Mesenchymal stem cell (in vitro differentiated cells and primary cell): Measurements from ENCODE around the gene FOXP1.
A peak's percentile ranks its signal among the peaks of the same experiment; 100 is the strongest.

Source experiments
- DNase-seq: peaks from one replicate; pipeline ENCODE4 v3.0.0-alpha.2; 2013
- H2AFZ ChIP-seq: one replicate; pipeline ENCODE4 v1.6.1; 2013; ENCODE audit warnings: low read depth, mild to moderate bottlenecking, control low read depth, inconsistent platforms, low read length, moderate library complexity
- H2AK5ac ChIP-seq: 2 replicates; pipeline ENCODE4 v1.6.1; 2013; ENCODE audit warnings: low read length, moderate library complexity, mild to moderate bottlenecking, inconsistent platforms; ENCODE audit not compliant: severe bottlenecking
- H2BK120ac ChIP-seq: one replicate; pipeline ENCODE4 v1.6.1; 2013; ENCODE audit warnings: low read depth, mild to moderate bottlenecking, inconsistent platforms, low read length, moderate library complexity
- H2BK12ac ChIP-seq, 2 experiments: one replicate each; pipeline ENCODE4 v1.6.1; 2013; ENCODE audit warnings: inconsistent platforms in 2 of 2, low read length in 2 of 2, mild to moderate bottlenecking in 2 of 2, moderate library complexity in 2 of 2, control low read depth in 1 of 2
- H2BK15ac ChIP-seq: one replicate; pipeline ENCODE4 v1.6.1; 2013; ENCODE audit warnings: mild to moderate bottlenecking, low read depth, inconsistent platforms; ENCODE audit not compliant: poor library complexity, severe bottlenecking
- H2BK5ac ChIP-seq: 2 replicates; pipeline ENCODE4 v1.6.1; 2013; ENCODE audit warnings: low read depth, mild to moderate bottlenecking, low read length, control low read depth, inconsistent platforms; ENCODE audit not compliant: poor library complexity, severe bottlenecking
- H3K14ac ChIP-seq, 2 experiments: one replicate each; pipeline ENCODE4 v1.6.1; 2013; ENCODE audit warnings: inconsistent platforms in 2 of 2, low read length in 2 of 2, control low read depth in 1 of 2, mild to moderate bottlenecking in 1 of 2, moderate library complexity in 1 of 2
- H3K18ac ChIP-seq, 2 experiments: one replicate each; pipeline ENCODE4 v1.6.1; 2013; ENCODE audit warnings: inconsistent platforms in 2 of 2, low read length in 2 of 2, control low read depth in 1 of 2, low read depth in 1 of 2, mild to moderate bottlenecking in 1 of 2
- H3K23ac ChIP-seq, 2 experiments: one replicate each; pipeline ENCODE4 v1.6.1; 2013; ENCODE audit warnings: inconsistent platforms in 2 of 2, low read length in 2 of 2, mild to moderate bottlenecking in 2 of 2, moderate library complexity in 2 of 2, control low read depth in 1 of 2
- H3K27ac ChIP-seq: 2 replicates; pipeline ENCODE4 v1.5.1; 2013; ENCODE audit warnings: mild to moderate bottlenecking, moderate library complexity, low read length, control low read depth, inconsistent platforms; ENCODE audit not compliant: poor library complexity, severe bottlenecking
- H3K27me3 ChIP-seq, 2 experiments: 2 replicates each; pipeline versions ENCODE4 v1.6.1 to v1.7.0; 2013; ENCODE audit warnings: low read length in 2 of 2, mild to moderate bottlenecking in 2 of 2, moderate library complexity in 2 of 2, control low read depth in 1 of 2, inconsistent platforms in 1 of 2; ENCODE audit not compliant: control insufficient read depth in 1 of 2, insufficient read depth in 1 of 2
- H3K36me3 ChIP-seq, 2 experiments: 2 replicates each; pipeline versions ENCODE4 v1.6.1 to v1.7.0; 2013; ENCODE audit warnings: low read length in 2 of 2, control low read depth in 1 of 2, inconsistent platforms in 1 of 2, low read depth in 1 of 2, mild to moderate bottlenecking in 1 of 2; ENCODE audit not compliant: insufficient read depth in 2 of 2, control insufficient read depth in 1 of 2
- H3K4ac ChIP-seq, 2 experiments: one replicate each; pipeline ENCODE4 v1.6.1; 2013; ENCODE audit warnings: inconsistent platforms in 2 of 2, low read length in 2 of 2, mild to moderate bottlenecking in 2 of 2, moderate library complexity in 2 of 2, control low read depth in 1 of 2, low read depth in 1 of 2
- H3K4me1 ChIP-seq: 2 replicates; pipeline ENCODE4 v1.6.1; 2013; ENCODE audit warnings: low read depth, low read length, control low read depth; ENCODE audit not compliant: control insufficient read depth, insufficient read depth
- H3K4me2 ChIP-seq: 2 replicates; pipeline ENCODE4 v1.6.1; 2013; ENCODE audit warnings: low read length, mild to moderate bottlenecking, inconsistent platforms; ENCODE audit not compliant: poor library complexity, severe bottlenecking
- H3K4me3 ChIP-seq, 2 experiments: 2 replicates each; pipeline versions ENCODE4 v1.5.1 to v1.7.0; 2013; ENCODE audit warnings: low read length in 2 of 2, mild to moderate bottlenecking in 2 of 2, control low read depth in 1 of 2, low read depth in 1 of 2; ENCODE audit not compliant: insufficient read depth in 1 of 2
- H3K79me1 ChIP-seq: replicated peaks from 2 replicates; pipeline ENCODE4 v1.6.1; 2013; ENCODE audit warnings: mild to moderate bottlenecking, control low read depth, low read length, inconsistent platforms; ENCODE audit not compliant: poor library complexity, severe bottlenecking
- H3K9ac ChIP-seq: 2 replicates; pipeline ENCODE4 v1.7.0; 2013; ENCODE audit warnings: mild to moderate bottlenecking, low read length, moderate library complexity
- H3K9me3 ChIP-seq: 2 replicates; pipeline ENCODE4 v1.7.0; 2013; ENCODE audit warnings: mild to moderate bottlenecking, low read length; ENCODE audit not compliant: control insufficient read depth
- H4K8ac ChIP-seq: one replicate; pipeline ENCODE4 v1.6.1; 2013; ENCODE audit warnings: inconsistent platforms, mild to moderate bottlenecking, low read length, moderate library complexity
- H4K91ac ChIP-seq: one replicate; pipeline ENCODE4 v1.6.1; 2013; ENCODE audit warnings: mild to moderate bottlenecking, low read length, inconsistent platforms
- WGBS: methylation state at CpG from one replicate; pipeline ENCODE4 v1.1.7; 2013; ENCODE audit warnings: mixed read lengths; 5-methylcytosine and 5-hydroxymethylcytosine counted together

The FOXP1 gene

GRCh38 chr3:71104976-71105375 is 478.6 kb downstream of the FOXP1 start:
- Histone ChIP-seq H3K23ac (no peak overlapping the region), H4K91ac (no peak overlapping the region), H3K27ac (no peak overlapping the region), H3K27me3 (no peaks in the 10 kb centered on the region), H3K4me3 (peak overlapping the region in 1 of 2 experiments; percentile 18), H3K9ac (peak overlapping the region; percentile 94), H4K8ac (no peak overlapping the region), H2BK15ac (no peak overlapping the region), H2BK12ac (peak overlapping the region in 1 of 2 experiments; percentile 4), H3K4ac (no peak overlapping the region), H2AFZ (no peak overlapping the region), H3K9me3 (no peaks in the 10 kb centered on the region), H3K18ac (no peak overlapping the region), H2AK5ac (no peak overlapping the region), H3K36me3 (peaks cover 0 to 2% of the 10 kb centered on the region in 2 experiments), H3K79me1 (peaks cover 23% of the 10 kb centered on the region), H3K4me2 (no peak overlapping the region), H3K4me1 (peaks cover 12% of the 10 kb centered on the region), H2BK120ac (no peak overlapping the region), H2BK5ac (no peak overlapping the region), H3K14ac (no peak overlapping the region)
- DNase-seq, result no peak
- WGBS, result 87% methylated on average over 5 of the region's 6 CpGs

- Histone ChIP-seq H3K27me3 (no peaks in the 10 kb centered on the region), H3K36me3 (no peaks in the 10 kb centered on the region), H3K4me1 (peaks cover 12% of the 10 kb centered on the region), H4K8ac (no peak overlapping the region), H3K9ac (peak overlapping the region; percentile 94), H3K4ac (no peak overlapping the region), H3K27ac (no peak overlapping the region), H3K9me3 (no peaks in the 10 kb centered on the region), H3K79me1 (peaks cover 25% of the 10 kb centered on the region), H4K91ac (no peak overlapping the region), H2AFZ (no peak overlapping the region), H2BK5ac (no peak overlapping the region), H3K4me3 (peak overlapping the region in 1 of 2 experiments; percentile 18), H2BK12ac (no peak overlapping the region), H3K4me2 (no peak overlapping the region), H3K18ac (no peak overlapping the region), H3K14ac (no peak overlapping the region), H2BK15ac (no peak overlapping the region), H2BK120ac (no peak overlapping the region), H3K23ac (no peak overlapping the region), H2AK5ac (no peak overlapping the region)
- DNase-seq, result no peak
- 14% methylated on average over 3 of the region's 3 CpGs for WGBS
Observed at GRCh38 chr3:71104556-71104955, 479.0 kb downstream of the FOXP1 start.

GRCh38 chr3:71104121-71104541 is 479.4 kb downstream of the FOXP1 start:
- WGBS, result 18% methylated on average over 6 of the region's 6 CpGs
- Histone ChIP-seq H2BK12ac (no peak overlapping the region), H3K4me2 (no peak overlapping the region), H3K9me3 (no peaks in the 10 kb centered on the region), H2BK120ac (no peak overlapping the region), H3K27me3 (no peaks in the 10 kb centered on the region), H2BK15ac (no peak overlapping the region), H3K9ac (peak overlapping the region; percentile 94), H2AK5ac (no peak overlapping the region), H3K27ac (peak overlapping the region; percentile 15), H3K18ac (no peak overlapping the region), H4K91ac (no peak overlapping the region), H3K36me3 (no peaks in the 10 kb centered on the region), H4K8ac (no peak overlapping the region), H3K4ac (no peak overlapping the region), H2BK5ac (no peak overlapping the region), H3K23ac (no peak overlapping the region), H3K14ac (no peak overlapping the region), H3K4me3 (peak overlapping the region in 1 of 2 experiments; percentile 36), H3K79me1 (peaks cover 28% of the 10 kb centered on the region), H2AFZ (no peak overlapping the region), H3K4me1 (peaks cover 12% of the 10 kb centered on the region)
- DNase-seq, result peak; percentile 97

GRCh38 chr3:71103430-71103921 is 480.1 kb downstream of the FOXP1 start:
- 20% methylated on average over 8 of the region's 9 CpGs for WGBS
- H2AFZ ChIP-seq, result no peak overlapping the region
- peak overlapping the region in 1 of 2 experiments; percentile 36 for H3K4me3 ChIP-seq
- no peak overlapping the region for H2AK5ac ChIP-seq
- no peak overlapping the region for H3K4ac ChIP-seq
- H2BK12ac ChIP-seq, result no peak overlapping the region
- peak overlapping the region; percentile 19 for H4K8ac ChIP-seq
- peak; percentile 79 for DNase-seq
- peak overlapping the region; percentile 15 for H3K27ac ChIP-seq
- H4K91ac ChIP-seq, result peak overlapping the region; percentile 4
- no peak overlapping the region for H3K23ac ChIP-seq
- H2BK5ac ChIP-seq, result no peak overlapping the region
- peaks cover 28% of the 10 kb centered on the region for H3K79me1 ChIP-seq
- peak overlapping the region in 1 of 2 experiments; percentile 90 for H3K14ac ChIP-seq
- H3K9me3 ChIP-seq, result no peaks in the 10 kb centered on the region
- no peak overlapping the region for H3K4me2 ChIP-seq
- H3K18ac ChIP-seq, result peak overlapping the region in 1 of 2 experiments; percentile 72
- no peak overlapping the region for H2BK120ac ChIP-seq
- peak overlapping the region; percentile 94 for H3K9ac ChIP-seq
- no peaks in the 10 kb centered on the region for H3K36me3 ChIP-seq
- no peak overlapping the region for H2BK15ac ChIP-seq
- H3K27me3 ChIP-seq, result no peaks in the 10 kb centered on the region
- peaks cover 12% of the 10 kb centered on the region for H3K4me1 ChIP-seq
